CD4-positive, alpha-beta T cell treated with Interleukin-4 for 1 hour (primary cell): ENCODE results near the gene MRPS18B.
A peak's percentile ranks its signal among the peaks of the same experiment; 100 is the strongest.

Experiments used
- DNase-seq, 2 donors: peaks; one replicate each; pipeline ENCODE4 v3.0.0-alpha.2; 2020 to 2022

MRPS18B gene

DNA sequence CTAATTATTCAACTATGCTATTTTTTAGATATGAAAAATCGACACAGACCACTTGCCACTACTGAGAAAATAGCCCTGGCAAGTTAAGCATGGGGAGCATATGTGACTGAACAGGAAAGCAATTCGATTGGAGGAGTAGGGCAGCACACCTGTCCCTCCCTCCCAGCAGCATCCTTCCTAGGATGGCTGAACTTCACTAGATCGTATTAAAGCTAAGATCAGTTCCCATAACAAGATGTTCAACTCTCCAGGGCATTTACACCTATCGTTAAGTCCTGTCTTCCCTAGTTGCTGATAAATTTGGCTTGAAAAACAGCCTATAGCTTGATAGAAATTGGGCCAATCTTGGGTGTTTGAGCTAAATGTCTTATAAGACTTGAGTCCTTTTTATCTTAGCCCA, 7.6 kb upstream of the MRPS18B start:
- DNase-seq: no peak

- DNase-seq: no peak
Observed at GRCh38 chr6:30611150-30611855, 6.3 kb upstream of the MRPS18B start.

DNA sequence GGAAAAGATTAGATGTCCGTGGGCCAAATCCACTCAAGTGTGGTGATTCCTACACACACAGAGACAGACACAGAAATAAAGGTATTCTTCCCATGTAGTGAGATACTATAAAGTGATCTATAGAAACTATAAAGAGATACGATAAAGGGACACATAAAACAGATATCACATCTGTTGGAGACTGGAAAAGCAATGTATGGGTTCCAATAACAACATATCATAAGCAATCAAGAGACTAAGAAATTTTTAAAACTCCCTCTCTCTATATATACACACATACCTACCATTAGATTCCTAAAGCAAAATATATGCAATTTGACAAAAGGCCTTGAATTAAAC, 5.8 kb upstream of the MRPS18B start:
- no peak for DNase-seq

- DNase-seq: no peak
Observed at GRCh38 chr6:30612213-30612612, 5.4 kb upstream of the MRPS18B start.

DNA sequence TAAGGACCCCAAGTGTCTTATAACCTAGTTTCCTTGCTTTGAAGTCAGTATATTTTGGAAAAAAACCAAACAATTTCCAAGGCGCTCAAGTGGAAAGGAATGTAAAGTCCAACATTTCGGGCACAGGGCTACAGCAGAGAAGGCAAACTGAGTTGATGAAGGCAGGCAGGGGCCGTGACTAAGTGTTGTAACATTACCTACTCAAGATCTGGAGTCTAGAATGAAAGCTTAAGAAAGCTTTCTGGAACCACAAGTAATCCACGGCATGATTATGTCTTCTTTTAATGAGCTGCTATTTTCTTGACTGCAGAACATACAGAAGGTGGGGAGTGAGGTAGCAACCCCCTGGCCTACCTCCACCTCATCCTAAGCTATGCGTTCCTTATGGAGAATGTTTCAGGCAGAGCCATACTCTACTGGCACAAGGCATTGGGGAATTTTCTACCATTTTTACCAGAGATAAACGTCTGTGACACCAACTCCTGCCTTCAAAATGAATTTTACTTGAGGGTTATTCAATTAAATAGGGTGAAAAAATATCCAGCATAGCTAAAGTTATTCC, 4.9 kb upstream of the MRPS18B start:
- DNase-seq: no peak

- no peak for DNase-seq
Observed at GRCh38 chr6:30613251-30614043, 4.2 kb upstream of the MRPS18B start.

- DNase-seq: no peak
Observed at GRCh38 chr6:30614044-30614842, 3.4 kb upstream of the MRPS18B start.

DNA sequence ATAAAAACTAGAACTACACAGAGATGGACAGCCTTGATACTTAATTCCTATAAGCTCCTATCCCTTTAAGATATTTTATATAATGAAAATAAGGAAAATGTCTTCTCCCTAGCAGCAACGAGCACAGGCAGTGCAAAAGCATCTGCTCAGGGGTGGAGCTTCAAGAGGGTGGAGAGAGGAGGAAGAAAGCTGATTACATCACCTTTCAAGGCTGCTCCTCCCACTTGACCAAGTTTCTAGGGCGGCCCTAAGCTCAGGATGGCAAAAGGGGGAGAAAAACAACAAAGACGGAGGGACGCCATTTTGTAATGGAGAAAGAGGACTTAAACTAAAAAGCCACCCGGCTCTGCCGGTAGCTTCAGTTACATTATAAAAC, 2.8 kb upstream of the MRPS18B start:
- peak; percentile 95 to 97 for DNase-seq

DNA sequence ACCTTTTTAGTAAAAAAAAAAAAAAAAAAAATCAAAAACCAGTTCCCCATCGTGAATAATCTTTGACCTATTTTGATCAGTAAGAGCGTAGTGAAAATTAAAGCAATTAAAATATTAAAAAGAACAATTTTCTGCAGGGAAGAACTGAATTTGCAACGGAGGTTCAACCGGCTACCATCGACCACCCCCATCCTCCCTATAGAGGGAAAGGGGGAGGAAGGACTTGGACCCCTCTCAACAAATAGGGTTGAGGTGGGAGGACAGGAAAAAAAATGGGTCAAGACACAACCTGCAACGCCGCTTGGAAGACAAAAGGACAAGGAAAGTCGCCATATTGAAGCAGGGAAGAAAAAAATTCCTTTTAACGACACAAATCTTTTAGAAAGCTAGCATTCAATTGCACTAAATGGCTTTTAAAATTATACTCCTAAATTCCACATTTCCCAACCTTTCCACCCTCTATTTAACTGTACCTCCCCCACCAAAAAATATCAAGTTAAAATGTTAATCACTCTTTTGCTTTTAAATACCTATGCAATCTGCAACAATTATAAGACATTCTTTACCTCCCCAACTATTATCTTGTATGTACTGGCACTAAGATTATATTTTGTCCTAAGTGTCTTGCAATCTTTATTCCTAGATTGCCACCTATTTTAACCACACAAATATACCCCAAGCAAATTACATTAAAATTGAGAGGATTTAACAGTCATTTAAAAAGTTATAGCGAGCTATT, 2.3 kb upstream of the MRPS18B start:
- DNase-seq: peak; percentile 55 to 73

GRCh38 chr6:30615958-30616810, 1.5 kb upstream of the MRPS18B start:
- DNase-seq: peak; percentile 67 to 76

- DNase-seq: peak; percentile 100
Observed at GRCh38 chr6:30616811-30617564, 652 bp upstream of the MRPS18B start, which contains the start of gene PPP1R10. Gene PPP1R10, minus strand, starts transcription at chr6:30617243. Its CDS starts 7,299 bp downstream, at chr6:30609944.

- DNase-seq: no peak
Observed at GRCh38 chr6:30618270-30618797, 694 bp downstream of the MRPS18B start.

DNA sequence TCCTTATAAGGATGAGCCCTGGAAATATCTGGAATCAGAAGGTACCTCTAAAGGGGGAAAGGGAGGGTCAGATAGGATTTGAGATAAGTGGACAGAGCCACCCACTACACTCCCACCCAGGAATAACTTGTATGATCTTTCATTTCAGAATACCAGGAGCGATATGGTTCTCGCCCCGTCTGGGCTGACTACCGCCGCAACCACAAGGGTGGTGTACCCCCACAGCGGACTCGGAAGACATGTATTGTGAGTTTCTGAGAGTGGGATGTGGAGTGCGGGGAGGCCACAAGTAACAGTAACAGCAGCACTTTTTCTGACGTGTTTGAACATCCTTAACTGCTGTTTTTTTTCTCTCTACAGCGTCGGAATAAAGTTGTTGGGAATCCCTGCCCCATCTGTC, 1.9 kb downstream of the MRPS18B start:
- no peak for DNase-seq

GRCh38 chr6:30625511-30625910, 7.9 kb downstream of the MRPS18B start:
- DNase-seq: no peak

DNA sequence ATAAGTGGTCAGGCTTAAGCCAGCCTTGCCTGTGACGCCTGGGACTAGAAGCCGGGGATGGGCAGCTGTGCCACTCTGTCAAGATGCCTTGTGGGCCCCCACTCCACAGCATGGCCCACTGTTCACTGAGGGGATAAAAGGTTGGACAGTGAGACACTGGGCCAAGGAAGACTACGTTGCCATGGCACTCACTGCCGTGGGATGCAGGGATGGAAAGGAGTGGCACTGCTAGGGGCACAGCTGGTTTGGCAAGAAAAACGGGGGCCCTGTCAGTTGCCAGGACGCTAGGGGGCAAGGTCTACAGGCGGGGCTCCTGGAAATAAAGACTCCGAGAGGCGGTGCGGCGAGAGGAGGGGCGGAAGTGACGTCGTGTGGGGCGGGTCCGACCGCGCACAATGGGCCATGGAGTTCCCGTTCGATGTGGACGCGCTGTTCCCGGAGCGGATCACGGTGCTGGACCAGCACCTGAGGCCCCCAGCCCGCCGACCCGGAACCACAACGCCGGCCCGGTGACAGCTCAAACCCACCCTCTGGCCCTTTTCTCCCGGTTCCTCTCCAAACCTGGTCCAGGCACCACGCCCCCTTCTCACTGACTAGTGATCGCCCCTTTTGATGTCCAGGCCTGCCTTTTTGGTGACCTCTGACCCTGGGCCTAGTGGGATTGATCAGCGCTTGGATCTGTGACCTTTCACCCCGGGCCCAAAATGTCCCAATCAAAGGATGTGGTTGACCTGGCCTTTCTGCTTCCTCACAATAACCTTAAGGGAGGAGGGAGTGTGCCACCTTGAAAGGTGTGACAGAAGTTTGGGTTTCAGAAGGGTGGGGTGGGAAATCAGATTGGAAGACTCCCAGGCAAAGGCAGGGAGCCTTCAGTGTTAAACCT, 9.1 kb downstream of the MRPS18B start, which contains the start of gene ATAT1:
TSS of gene ATAT1 (plus strand) at position 391 of the 883 bp plus-strand sequence.
- DNase-seq: peak; percentile 91 to 92

GRCh38 chr6:30635834-30636233, 18.2 kb downstream of the MRPS18B start:
- DNase-seq: no peak

DNA sequence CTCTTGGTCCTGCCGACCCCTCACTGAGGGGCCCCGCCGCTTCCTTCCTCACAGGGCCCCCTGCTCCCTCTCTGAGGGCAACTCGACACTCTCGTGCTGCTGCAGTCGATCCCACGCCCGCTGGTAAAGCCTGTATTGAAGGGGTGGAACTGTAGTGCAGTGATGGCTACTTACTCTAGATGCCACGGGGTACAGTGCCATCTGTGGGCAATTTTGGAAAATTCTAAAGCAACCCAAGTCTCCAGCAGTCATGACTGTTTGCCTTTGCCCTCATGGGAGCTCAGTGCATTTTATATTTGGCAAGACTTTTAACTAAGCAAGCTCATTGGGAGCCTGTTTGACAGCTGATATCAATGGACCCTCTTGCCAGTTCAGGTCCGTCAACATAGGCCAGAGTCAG, 22.8 kb downstream of the MRPS18B start:
- DNase-seq: no peak

- no peak for DNase-seq
Observed at GRCh38 chr6:30641048-30641447, 23.4 kb downstream of the MRPS18B start.

DNA sequence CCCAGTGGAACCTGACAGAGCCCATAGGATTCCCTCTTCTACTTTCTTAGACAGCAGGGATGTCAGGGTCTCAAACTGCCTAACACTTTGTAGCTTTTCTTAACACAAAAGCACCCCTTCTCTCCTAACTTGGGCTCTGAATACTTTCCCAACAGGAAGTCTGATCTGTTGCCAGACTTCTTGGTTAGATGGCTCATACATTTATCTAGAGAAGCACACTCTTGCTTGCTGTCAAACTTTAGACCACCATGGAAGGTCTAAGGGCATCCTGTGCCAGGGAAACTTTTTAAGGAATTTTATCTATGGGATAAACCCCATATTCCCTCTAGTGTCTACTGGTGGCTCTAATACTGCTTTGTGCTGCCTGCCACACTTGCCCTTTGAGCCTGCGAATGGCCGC, 26.0 kb downstream of the MRPS18B start:
- no peak for DNase-seq
